HFFc6 (cell line): ENCODE data around the gene NLRP12. TPM values are rescaled to one million over a fixed set of nuclear protein-coding genes. Genes with fewer than 3 reads are reported as not detected.
"Not testable (repeated sequence)": the region's sequence is repeated elsewhere in the genome, so short reads cannot be mapped to it uniquely, and the experiment has no call there.

ENCODE experiments used
- DNase-seq: peaks from one replicate; pipeline ENCODE4 v3.0.0-alpha.2; 2018
- H3K27ac Mint-ChIP-seq: 2 replicates; pipeline ENCODE4 v1.8.0; 2020; ENCODE audit warnings: mild to moderate bottlenecking, mixed read lengths
- H3K27me3 Mint-ChIP-seq: 2 replicates; pipeline ENCODE4 v1.8.0; 2021; ENCODE audit warnings: mild to moderate bottlenecking, moderate library complexity, mixed read lengths; ENCODE audit not compliant: insufficient read depth
- H3K36me3 Mint-ChIP-seq: 2 replicates; pipeline ENCODE4 v1.8.0; 2021; ENCODE audit warnings: low read depth, mixed read lengths
- H3K4me1 Mint-ChIP-seq: 2 replicates; pipeline ENCODE4 v1.8.0; 2020; ENCODE audit warnings: low read depth, mixed read lengths
- H3K4me3 Mint-ChIP-seq: 2 replicates; pipeline ENCODE4 v1.8.0; 2020; ENCODE audit warnings: mild to moderate bottlenecking, moderate library complexity, mixed read lengths
- H3K9me3 Mint-ChIP-seq: 2 replicates; pipeline ENCODE4 v1.8.0; 2020; ENCODE audit warnings: mild to moderate bottlenecking, mixed read lengths
- long read RNA-seq: library from polyadenylated mRNA; unstranded; transcript quantifications from one replicate; pipeline ENCODE4 v2.0.0, GENCODE V29; 2019
- total RNA-seq, 6 experiments: library from RNA; stranded (reverse); fragmentation: NEBNext Ultra II Directional; extraction: Animal tissue kit (Norgen Biotek cat#: 25700); gene quantifications; 2 replicates in 1 of 6; 3 replicates in 5 of 6; pipeline ENCODE4 v1.2.3, GENCODE V29; 2021
- TF ChIP-seq, protein P1 (sequence below): fragments of 200-600 bp; sonication (generic); IDR thresholded peaks from 2 replicates; pipeline ENCODE4 v1.5.0; 2021; ENCODE audit warnings: antibody characterized with exemption, mild to moderate bottlenecking

NLRP12 gene, protein sequence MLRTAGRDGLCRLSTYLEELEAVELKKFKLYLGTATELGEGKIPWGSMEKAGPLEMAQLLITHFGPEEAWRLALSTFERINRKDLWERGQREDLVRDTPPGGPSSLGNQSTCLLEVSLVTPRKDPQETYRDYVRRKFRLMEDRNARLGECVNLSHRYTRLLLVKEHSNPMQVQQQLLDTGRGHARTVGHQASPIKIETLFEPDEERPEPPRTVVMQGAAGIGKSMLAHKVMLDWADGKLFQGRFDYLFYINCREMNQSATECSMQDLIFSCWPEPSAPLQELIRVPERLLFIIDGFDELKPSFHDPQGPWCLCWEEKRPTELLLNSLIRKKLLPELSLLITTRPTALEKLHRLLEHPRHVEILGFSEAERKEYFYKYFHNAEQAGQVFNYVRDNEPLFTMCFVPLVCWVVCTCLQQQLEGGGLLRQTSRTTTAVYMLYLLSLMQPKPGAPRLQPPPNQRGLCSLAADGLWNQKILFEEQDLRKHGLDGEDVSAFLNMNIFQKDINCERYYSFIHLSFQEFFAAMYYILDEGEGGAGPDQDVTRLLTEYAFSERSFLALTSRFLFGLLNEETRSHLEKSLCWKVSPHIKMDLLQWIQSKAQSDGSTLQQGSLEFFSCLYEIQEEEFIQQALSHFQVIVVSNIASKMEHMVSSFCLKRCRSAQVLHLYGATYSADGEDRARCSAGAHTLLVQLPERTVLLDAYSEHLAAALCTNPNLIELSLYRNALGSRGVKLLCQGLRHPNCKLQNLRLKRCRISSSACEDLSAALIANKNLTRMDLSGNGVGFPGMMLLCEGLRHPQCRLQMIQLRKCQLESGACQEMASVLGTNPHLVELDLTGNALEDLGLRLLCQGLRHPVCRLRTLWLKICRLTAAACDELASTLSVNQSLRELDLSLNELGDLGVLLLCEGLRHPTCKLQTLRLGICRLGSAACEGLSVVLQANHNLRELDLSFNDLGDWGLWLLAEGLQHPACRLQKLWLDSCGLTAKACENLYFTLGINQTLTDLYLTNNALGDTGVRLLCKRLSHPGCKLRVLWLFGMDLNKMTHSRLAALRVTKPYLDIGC
- total RNA-seq: not detected
- long read RNA-seq: 0 reads

DNA sequence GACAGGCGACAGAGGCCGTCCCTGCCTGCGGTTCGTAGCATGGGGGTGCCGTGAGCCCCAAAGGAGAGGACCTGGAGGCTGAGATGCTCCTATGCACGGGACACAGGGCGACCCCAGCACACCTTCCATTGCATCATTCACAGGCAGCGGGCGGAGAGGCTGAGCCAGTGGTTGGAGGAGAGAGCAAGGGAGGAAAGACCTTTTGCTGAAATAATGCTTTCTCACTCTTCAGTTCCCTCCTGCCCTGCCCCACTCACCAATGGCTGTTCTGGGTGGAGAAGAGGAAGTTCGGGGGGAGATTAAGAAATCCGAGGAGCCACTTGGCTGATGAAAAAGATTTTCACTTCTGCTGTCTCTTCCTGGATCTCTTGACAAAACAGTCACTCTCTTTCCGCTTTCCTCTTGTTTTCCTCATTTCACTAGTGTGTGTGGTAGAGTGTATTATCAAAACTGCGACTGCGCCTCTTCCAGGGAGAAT is at the start of gene NLRP12:
Gene NLRP12, minus strand, starts transcription at position 181 of the 478 bp plus-strand sequence. Its CDS starts 140 bp downstream, at position 41.
- Mint-ChIP-seq H3K27me3 (peaks cover 10% of the 10 kb centered on the region), H3K4me1 (no peaks in the 10 kb centered on the region; the same call in 1 of the 2 replicates), H3K27ac (no peak within 1 kb of the TSS), H3K36me3 (no peaks in the 10 kb centered on the region), H3K9me3 (no peaks in the 10 kb centered on the region), H3K4me3 (no peak within 1 kb of the TSS)
- TF ChIP-seq, protein P1, sequence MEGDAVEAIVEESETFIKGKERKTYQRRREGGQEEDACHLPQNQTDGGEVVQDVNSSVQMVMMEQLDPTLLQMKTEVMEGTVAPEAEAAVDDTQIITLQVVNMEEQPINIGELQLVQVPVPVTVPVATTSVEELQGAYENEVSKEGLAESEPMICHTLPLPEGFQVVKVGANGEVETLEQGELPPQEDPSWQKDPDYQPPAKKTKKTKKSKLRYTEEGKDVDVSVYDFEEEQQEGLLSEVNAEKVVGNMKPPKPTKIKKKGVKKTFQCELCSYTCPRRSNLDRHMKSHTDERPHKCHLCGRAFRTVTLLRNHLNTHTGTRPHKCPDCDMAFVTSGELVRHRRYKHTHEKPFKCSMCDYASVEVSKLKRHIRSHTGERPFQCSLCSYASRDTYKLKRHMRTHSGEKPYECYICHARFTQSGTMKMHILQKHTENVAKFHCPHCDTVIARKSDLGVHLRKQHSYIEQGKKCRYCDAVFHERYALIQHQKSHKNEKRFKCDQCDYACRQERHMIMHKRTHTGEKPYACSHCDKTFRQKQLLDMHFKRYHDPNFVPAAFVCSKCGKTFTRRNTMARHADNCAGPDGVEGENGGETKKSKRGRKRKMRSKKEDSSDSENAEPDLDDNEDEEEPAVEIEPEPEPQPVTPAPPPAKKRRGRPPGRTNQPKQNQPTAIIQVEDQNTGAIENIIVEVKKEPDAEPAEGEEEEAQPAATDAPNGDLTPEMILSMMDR: no peak
- DNase-seq: no peak

DNA sequence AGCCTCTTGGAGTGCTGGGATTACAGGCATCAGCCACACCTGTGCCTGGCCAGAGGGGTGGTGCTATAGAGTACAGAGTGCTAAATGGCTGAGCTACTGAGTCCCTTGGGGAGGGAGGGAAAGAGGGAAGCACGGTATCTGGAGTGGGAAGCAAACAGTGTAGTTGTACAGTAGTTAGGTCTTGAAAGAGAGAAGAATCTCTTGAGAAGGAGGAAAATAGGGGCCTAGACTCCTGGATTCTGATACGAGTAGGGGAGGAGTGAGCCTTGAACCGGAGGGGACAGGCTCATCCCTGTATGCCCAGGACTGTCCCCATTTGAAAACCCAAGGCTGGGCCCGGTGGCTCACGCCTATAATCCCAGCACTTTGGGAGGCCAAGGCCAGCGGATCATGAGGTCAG is 48.6 kb upstream of the NLRP12 start:
- peaks cover 67% of the 10 kb centered on the region for H3K36me3 Mint-ChIP-seq
- peak overlapping the region; percentile 27; the same call in 1 of the 2 replicates for H3K4me3 Mint-ChIP-seq
- TF ChIP-seq, protein P1: no peak
- peaks cover 9% of the 10 kb centered on the region for H3K9me3 Mint-ChIP-seq
- DNase-seq: no peak
- peak overlapping the region; percentile 73 for H3K27ac Mint-ChIP-seq
- peaks cover 63% of the 10 kb centered on the region for H3K27me3 Mint-ChIP-seq
- H3K4me1 Mint-ChIP-seq: peaks cover 38% of the 10 kb centered on the region

DNA sequence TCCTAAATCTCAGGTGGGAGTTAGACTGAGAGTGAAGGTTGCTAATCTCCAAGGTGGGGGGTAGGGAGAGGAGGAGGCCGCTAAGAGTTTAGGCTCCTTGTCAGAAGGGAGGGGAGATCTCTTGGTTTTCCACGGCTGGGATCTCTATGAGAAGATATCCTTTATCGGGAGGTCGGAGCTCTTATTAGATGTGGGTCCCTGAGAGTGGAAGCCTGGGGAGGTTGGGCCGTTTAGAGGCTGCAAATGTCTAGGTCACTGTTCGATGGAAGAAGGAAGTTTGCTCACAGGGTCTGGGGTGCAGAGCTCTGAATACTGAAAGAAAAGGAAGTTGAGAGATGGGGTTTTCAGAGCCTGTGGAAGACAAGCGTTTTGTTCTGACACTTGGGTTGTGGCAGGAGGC is 47.3 kb upstream of the NLRP12 start:
- Mint-ChIP-seq H3K4me1 (peaks cover 40% of the 10 kb centered on the region), H3K36me3 (peaks cover 58% of the 10 kb centered on the region), H3K27me3 (peaks cover 62% of the 10 kb centered on the region), H3K4me3 (peak overlapping the region; percentile 71), H3K9me3 (peaks cover 11% of the 10 kb centered on the region), H3K27ac (peak overlapping the region; percentile 73)
- no peak for DNase-seq
- TF ChIP-seq, protein P1: no peak

DNA sequence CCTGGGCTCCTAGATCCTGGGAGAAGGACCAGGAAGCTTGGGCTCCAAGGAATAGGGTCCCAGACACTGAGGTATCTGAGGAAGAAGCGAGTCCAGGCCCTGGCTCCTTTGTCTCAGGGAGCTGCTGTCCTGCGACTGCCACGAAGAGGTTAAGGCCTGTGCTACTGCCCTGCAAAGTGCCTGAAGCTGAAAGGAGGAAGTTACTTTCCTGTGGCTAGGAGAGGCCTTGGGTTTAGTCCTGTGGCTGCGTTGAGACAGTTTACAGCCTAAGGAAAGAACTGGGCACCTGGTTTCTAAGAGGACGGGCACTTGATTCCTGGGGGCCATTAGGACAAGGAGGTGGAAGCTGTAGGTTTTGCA is 46.4 kb upstream of the NLRP12 start:
- Mint-ChIP-seq H3K4me1 (peaks cover 49% of the 10 kb centered on the region), H3K36me3 (peaks cover 49% of the 10 kb centered on the region), H3K27me3 (peaks cover 59% of the 10 kb centered on the region), H3K4me3 (peak overlapping the region; percentile 71), H3K27ac (peak overlapping the region; percentile 73), H3K9me3 (peaks cover 11% of the 10 kb centered on the region)
- no peak for DNase-seq
- TF ChIP-seq, protein P1: no peak

DNA sequence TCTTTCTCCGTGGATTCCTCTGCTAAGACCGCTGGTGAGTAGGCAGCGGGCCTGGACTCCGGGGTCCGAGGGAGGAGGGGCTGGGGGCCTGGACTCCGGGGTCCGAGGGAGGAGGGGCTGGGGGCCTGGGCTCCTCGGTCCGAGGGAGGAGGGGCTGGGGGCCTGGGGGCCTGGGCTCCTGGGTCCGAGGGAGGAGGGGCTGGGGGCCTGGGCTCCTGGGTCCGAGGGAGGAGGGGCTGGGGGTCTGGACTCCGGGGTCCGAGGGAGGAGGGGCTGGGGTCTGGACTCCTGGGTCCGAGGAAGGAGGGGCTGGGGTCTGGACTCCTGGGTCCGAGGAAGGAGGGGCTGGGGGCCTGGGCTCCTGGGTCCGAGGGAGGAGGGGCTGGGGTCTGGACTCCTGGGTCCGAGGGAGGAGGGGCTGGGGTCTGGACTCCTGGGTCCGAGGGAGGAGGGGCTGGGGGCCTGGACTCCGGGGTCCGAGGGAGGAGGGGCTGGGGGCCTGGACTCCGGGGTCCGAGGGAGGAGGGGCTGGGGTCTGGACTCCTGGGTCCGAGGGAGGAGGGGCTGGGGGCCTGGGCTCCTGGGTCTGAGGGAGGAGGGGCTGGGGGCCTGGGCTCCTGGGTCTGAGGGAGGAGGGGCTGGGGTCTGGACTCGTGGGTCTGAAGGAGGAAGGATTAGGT is 45.8 kb upstream of the NLRP12 start:
- Mint-ChIP-seq H3K4me1 (peaks cover 53% of the 10 kb centered on the region), H3K9me3 (peaks cover 11% of the 10 kb centered on the region), H3K27ac (peak overlapping the region; percentile 100), H3K27me3 (peaks cover 55% of the 10 kb centered on the region), H3K4me3 (peak overlapping the region; percentile 100), H3K36me3 (peaks cover 48% of the 10 kb centered on the region)
- not testable (repeated sequence) for DNase-seq
